ENCODE results near the gene SLC1A7.

SLC1A7 gene

DNA sequence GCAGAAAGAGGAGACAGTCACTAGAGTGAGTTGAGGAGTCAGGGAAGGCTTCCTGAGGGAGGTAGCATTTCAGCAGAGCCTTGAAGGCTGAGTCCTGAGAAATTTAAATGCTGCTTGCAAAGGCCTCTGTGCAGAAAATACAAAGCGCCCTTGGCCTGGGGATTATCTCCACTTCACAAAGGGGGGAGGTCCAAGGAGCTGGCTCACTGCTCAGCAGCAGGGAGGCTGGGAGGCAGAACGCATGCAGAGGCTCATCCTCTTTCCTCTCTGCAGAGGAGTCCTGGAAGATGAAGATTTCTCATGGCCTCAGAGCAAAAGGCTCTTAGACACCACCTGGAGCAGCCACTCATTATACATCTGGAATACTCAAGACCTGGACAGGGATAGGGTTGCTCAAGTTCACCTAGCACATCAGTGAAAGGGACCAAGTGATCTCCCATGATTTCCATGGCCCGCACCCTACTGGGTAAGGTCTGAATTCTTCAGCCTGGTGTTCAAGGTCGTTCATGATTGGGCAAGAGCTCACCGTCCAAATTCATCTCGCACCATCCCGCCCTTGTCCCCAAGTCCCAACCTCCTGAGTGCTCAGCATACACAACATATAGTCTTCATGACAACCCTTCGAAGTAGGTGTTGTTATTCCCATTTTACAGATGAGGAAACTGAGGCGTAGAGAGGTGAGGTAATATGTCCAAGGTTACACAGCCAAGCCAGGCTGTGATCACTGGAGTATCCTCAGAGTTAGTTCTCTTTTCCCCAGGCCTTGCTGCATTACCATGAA, 9.0 kb downstream of the SLC1A7 start:
- DNase-seq (ENCODE audit: low spot score) = no peak

DNA sequence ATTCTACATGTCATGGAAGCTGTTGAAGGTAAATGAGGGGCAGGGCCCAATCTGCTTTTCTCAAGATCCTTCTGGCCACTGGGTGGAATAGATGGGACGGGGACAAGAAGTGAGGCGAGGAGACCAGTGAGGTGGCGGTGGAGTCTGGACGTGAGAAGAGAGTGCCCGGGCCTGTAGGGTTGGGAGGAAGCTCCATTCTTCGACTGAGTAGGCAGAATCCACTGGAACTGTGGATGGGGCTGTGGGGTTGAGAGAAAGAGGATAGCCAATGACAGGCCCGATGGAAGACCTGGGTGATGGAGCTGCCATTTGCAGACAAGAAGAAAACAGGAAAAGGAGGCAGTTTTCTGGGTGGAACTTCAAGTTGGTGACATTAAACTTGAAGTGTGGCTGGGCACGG, 10.3 kb downstream of the SLC1A7 start:
- DNase-seq (ENCODE audit: low spot score) = no peak

DNA sequence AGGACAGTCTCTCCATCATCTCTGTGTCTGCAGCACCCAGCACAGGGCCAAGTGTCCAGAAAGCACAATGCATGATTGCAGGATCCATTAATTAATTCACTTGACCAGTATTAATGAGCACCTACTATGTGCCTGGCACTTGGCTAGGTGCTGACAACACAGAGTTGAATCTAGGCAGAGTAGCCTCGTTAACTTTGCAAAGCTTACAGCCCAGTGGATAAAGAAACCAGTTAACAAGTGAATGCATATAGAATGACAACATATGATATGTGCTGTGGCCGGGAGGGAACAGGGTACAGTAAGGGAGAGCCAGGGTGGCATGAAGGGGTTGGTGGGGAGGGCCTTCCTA, 10.9 kb downstream of the SLC1A7 start:
- DNase-seq (ENCODE audit: low spot score) = no peak

DNA sequence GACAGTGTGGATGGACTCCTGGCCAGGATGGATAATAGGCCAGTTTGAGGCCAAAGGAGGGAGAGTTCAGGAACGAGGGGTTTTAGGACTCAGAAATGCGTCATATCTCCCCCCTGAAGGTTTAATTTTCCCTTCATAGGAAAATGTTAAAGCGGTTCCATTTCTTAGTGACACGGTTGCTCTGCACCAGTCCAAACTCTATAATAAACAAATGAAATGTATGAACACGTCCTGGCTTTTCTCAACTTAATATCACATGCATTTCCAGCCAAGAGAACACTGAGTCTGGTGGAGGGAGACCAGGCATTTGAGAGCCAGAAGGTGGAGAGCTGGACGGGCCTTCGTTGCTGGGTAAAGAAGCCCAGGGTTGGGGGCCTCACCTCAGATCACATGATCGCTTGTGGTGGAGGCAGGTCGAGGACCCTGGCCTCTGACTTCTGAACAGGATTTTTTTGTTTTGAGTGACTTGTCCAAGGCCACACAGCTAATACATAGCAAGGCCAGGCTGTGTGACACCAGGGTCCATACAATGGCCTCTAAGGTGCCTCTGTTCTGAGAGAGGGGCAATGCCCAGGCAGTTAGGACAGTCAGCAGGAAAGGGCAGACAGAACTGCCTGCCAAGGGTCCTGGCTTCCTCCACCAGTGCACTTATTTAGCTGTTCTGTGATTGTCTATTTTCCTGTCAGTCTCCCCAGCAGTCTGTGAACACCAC, 11.4 kb downstream of the SLC1A7 start:
- DNase-seq (ENCODE audit: low spot score) = no peak

DNA sequence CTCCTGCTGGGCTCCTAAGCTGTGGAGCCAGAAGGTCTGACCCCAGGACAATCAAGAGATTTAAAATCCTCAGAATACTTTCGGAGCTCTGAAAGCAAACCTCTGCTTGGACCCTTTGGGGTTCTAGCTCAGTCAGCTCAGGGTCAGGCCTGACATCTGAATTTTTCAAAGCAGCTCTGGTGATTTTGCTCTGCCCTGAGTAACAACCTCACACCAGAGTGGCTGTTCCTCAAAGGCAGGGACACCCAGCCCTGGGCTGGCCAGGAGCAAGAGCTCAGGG, 11.9 kb downstream of the SLC1A7 start:
- no peak for DNase-seq (ENCODE audit: low spot score)

DNA sequence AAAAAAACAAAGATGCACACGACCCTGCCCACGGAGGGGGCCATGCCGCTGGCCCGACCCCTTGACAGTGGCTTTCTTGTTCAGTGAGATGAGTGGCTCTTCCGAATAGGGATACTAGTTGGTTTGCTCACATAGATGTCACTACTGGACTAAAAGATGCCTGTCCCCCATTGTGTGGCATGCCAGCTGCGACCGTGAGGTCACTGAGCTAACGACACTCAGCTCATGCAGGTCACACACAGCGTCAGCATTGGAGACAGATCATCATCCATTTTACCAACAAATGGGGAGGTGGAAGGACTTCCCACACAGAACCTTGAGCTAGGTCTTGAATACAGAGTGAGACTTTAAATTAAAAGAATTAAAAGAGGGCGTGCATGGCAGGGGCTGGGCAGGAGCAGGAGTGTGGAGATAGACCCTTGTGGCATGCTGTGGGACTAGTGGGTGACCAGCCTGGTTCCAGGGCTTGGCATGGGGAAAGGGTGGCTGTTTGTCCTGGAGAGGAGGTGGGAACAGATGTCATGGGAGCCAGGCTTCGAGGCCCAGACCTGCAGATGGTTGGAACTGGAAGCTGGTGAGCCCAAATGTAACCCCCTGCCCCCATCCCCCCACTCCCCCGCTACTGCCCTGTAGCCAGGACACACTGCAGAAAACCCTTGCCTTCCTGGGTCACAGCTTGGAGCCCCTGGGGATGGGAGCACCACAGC, 12.4 kb downstream of the SLC1A7 start:
- DNase-seq (ENCODE audit: low spot score) = no peak

DNA sequence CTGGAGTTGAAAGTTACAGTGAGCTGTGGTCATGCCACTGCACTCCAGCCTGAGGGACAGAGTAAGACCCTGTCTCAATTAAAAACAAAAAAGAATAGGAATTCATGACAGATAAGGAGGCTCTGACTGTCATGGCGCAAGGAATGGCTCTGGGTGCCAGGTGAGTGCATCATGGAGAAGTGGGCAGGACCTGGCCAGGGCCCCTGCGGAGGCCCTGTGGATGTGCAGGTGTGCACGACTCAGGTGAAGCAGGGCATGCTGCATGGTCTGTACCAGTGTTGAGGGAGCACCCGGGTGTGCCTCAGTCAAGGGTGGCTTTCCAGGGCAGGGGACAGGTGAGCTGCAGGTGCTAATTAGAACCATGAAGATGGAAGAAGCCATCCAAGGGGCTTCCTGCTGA, 14.0 kb downstream of the SLC1A7 start:
- DNase-seq (ENCODE audit: low spot score) = no peak

DNA sequence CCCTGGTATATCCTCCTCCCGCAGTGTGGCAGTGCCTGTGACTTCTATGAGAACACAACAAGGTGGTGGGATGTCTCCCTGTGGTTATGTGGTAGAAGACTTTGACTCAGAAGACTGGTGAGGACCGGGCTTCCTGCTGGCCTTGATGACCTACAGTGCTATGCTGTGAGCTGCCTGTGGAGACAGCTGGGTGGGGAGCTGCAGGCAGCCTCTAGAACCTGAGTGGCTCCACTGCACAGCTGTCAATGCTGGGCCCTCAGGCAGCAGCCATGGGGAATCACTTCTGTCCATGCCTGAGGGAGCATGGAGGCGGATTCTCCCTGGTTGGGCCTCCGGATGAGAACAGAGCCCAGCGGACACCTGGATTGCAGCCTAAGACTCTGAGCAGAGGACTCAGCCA, 14.9 kb downstream of the SLC1A7 start:
- DNase-seq (ENCODE audit: low spot score) = no peak

DNA sequence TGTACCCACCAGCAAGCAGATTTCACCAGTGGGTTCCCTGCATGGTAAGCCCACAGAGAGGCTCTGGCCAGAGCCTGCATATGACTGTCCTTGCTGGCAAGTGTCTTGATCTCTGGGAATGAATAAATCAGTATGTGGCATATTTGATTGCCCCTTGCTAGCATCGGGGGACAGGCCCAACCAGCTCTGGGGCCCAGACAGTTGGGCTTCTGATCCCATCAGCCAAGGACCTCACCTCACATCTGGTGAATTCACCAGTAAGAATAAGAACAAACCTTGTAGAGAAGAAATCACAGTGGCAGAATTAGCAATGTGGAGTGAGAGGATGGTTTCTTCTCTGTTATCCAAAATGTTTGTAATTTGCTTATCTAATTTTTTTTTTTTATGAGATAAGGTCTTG, 15.9 kb downstream of the SLC1A7 start:
- no peak for DNase-seq (ENCODE audit: low spot score)

DNA sequence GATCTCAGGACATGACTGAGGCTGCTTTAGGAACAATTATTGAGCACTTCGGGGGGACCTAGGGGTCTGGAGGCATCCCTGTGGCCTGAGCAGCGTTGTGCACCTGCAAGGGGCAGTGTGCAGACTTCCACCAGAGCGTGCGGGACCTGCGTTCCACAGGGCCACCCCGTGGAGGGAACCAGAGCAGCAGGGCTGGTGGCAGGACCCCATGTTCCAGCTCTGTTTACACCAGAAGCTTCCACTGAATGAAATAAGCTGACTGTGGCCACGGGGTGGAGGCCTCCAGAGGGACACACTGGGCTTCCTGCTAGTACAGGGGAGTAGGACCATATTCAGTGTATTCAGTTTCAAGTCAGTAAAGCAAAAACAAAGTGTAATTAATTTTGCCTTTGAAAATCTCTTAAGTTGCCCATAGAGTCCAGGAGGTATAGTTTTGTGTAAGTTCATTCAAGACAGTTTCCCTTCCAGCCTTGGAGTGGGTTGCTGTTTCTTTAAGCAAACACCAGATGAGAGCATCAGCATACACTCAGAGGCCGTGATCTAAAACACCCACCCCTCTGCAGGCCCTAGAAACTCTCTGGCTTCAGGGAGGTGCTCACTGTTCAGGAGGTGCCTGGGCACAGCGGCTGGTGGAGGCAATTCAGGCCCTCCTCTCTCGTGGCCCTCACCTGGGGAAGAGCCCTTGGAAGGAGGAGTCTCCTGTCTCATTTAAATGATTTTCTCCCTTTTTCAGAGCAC, 16.6 kb downstream of the SLC1A7 start:
- no peak for DNase-seq (ENCODE audit: low spot score)

DNA sequence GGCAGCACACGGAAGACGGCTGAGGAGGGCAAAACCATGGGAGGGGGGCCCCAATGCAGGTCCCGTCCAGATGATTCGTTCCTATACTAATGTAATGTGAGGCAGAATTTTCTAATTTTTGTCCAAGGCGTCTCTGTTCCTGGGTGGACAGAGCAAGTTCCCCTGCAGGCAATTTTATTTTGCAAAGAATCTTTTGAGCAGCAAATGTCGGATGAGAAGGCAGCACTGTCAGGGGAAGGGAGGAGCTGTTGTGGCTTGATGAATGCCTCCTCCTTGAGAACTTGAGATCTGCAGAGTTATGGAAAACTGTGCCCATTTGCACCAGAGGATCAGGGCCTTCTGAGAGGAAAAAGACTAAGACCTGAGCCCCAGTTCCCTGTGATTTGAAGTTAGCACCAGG, 17.3 kb downstream of the SLC1A7 start:
- no peak for DNase-seq (ENCODE audit: low spot score)

DNA sequence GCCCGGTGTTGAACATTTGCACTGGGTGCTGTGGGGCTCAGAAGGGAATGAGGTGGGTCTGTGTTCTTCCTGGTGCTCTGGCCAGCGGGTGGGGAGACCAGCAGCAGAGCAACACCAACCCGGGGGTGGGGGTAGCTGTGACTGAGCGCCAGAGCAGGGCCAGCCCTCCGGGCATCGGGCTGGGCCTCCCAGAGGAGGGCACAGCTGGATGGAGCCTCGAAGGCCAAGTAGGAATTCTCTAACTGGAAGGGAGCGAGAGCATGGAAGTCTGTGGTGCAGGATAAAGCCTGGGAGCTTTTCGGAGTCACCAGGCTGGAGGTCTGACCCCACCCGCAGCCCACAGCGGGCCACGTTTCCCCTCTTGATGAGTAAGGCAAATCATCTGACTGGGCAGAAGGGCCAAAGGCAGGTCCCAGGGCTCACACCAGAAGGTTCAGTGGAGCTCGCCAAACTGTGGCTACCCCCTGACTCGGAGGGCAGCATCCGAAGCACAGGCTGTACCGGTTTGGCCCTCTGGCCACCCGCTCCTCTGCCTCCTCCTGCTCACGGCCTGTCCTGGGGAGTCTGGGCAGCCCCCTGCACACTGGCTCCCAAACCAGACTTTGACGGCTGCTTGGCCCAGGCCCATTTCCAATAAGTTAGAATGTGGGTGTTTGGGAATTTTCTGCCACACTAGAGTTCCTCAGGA, 18.8 kb downstream of the SLC1A7 start:
- DNase-seq (ENCODE audit: low spot score) = no peak

DNA sequence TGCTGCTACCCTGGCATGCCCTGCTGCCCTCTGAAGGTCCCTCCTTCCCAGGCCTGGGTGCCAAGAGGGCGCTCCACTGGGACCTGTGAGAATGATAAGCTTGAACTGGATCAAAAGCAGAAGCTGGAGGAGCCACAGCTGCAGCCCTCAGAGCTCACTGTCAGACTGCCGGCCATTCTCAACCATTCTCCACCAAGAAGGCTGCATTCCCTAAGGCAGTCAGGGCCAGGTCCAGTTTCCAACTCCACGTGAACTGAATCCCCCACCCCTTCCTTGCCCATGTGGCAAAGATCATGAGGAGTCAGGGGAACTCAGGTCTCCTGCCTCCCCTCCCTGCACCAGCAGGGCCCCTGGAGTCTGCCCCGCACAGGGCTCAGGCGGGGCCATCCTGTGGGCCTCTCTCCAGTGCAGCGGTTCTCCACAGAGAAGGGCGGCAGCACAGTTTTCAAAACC, 19.5 kb downstream of the SLC1A7 start:
- no peak for DNase-seq (ENCODE audit: low spot score)

DNA sequence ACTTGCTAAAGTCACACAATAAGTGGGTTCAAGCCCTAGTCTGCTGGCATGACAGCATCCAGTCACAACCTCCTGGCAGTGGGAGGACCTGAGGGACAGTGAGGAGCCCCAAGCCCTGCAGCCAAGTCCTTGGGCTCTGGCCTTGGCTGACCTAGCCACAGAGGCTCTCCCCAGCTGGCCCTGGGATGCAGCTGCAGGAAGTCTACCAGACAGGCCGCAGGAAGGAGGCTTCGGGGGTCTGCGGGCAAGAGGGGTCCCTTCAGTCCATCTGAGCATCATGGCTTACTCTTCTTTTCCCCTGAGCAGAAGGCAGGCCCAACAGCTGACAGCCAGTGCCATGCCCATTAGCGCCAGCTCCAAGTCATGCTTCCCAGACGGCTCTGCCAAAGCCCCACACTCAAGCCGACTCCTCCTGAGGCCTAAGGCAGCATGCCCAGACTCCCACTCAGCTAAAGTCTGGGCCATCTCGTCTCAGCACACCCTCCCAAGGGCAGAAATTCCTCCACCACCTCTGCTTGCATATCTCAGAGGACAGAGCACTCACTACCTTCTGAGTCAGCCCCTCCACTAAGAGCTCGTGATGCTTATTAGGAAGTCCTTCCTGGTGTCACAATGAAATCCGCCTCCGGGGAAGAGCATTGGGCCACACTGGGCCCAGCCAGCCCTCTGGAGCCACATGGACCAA, 20.1 kb downstream of the SLC1A7 start:
- DNase-seq (ENCODE audit: low spot score) = no peak

DNA sequence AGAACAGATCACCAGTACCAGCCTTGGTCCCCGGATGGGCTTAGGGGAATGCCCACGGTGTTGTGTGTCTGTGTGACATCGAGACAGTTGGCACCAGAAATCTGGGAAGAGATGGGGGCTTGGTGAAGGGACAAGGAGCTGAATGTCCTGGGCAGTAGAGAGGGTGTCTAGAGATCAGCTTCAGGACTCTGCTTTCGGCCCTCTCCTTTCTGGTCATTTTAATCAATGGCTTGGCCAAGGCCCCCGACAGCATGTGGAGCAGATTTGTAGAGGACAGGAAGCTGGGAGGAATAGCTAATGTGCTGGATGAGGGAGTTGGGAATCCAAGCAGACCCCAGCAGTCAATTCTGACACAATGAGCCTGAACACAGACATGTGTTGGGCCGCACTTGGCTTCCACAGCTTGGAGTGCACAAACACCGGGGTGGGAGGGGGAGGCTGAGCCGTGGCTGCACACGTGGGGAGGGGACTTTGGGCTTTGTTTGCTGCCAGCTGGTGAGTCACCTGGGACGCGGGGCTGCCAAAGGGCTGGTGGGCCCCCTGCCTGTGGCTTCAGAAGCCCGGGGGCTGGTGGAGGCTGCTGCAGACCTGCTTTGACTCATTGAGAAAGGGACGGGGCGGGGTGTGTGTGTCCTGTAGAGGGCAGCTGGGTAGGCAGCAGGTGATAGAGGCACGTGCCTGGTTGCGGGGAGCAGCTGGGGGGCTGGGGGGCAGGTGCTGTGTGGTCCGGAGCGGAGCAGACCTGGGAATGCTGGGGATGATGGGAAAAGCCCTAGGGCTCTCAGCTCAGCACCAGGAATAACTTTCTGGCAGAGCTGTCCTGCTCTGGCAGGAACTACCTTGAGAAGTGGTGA, 20.9 kb downstream of the SLC1A7 start:
- DNase-seq (ENCODE audit: low spot score) = no peak

DNA sequence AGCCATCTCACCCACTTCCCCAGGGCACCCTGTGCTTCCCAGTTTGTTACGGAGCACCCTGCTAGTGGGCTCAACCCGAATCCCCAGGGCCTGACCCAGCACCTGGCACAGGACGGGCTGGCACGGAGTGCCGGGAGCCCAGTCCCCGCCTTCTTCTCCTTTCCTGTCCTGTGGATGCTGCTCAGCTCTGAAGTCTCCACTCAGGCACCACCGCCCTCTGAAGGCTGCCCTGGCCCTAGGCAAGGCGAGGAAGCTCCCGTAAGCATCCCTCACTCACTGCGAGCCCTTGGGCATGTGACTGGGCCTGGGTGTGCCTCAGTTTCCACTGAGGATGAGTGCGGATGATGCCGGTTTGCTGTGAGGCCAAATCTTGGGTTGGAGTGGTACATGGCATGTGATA, 21.8 kb downstream of the SLC1A7 start:
- DNase-seq (ENCODE audit: low spot score) = no peak

DNA sequence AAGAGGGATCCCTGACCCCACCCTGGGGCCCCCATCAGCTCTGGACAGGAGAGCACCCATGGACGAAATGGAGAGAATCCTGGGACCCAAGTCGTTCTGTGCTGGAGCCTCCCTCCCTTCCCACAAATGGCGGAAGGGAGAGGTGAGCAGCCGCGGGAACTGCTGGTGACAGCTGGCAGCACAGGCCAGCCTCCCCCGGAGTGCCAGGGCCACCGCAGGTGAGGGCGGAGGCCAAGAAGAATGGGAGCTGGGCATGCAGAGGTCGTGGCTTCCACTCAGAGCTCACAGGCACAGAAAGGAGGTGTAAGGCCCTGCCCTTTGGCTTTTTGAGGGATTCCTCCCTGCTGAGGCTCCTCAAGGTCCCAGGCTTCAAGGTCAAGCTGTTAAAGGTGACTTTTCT, 24.6 kb downstream of the SLC1A7 start:
- DNase-seq (ENCODE audit: low spot score) = no peak

DNA sequence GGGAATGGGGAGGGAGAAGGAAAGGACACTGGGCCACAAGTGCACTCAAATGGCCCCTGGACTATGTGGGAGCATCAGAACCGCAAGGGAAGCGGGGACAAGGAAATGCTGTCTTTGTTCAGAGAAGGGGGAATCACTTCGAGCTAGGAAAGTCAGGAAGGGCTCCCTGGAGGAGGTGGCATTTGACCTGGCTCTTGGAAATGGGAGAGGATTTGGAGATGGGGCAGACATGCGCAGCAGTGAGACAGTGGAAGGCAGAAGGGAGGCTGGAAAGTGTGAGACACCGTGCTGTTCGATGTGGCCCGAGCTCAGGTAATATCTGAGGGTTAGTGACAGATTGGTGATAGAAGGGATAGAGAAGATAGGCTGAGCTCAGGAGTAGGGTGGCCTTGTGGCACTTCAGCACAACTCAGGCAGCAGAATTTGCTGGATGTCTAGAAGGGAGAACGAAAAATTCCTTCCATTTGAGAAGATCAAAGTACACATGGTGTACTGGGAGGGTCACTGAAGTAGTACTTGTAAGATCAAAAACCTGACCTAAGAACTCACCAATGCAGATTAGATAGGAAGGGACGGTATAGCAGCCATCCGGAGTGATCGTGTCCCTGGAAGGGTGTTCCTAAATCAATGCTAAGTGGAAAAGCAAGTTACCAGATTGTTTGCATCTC, 25.4 kb downstream of the SLC1A7 start:
- DNase-seq (ENCODE audit: low spot score) = no peak

DNA sequence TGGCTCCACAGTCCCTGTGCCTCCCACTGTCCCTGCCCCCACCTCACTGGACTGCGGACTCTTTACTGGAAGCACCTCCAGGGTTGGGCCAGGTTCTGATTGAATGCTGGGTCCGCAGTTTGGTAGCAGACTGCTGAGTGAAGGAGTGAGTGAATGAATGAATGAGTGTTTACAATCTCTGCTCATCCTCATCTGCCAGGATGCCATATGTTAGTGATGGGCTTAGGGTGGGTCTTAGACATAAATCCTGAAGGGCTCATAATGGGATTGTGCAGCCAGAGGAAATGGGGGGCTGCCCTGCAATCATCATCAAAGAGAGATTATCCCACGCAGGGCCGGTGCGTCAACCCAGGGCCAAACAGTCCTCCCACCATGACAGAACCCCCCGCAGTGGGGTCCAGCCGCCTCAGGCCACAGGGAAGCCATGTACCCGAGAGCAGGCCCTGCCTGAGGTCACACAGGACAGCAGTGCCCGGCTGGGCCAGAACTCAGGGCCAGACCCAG, 26.1 kb downstream of the SLC1A7 start:
- no peak for DNase-seq (ENCODE audit: low spot score)

All from pons (tissue), 1 donor.